Measurements from ENCODE around the gene C12orf43.

GRCh38 chr12:120996133-120996746, 20.0 kb downstream of the C12orf43 start:
- no peak for TF ChIP-seq CTCF (conservative IDR thresholded peaks at IDR 0.05; ENCODE audit: low read depth, low read length)
- TF ChIP-seq EZH2 (IDR thresholded peaks at IDR 0.05; ENCODE audit: low read length, unreplicated experiment) = no peak
- no peak for TF ChIP-seq EZH2phosphoT487 (IDR thresholded peaks at IDR 0.05; ENCODE audit: borderline replicate concordance, low read length)
